Measurements from ENCODE around the gene EVL.
A peak's percentile ranks its signal among the peaks of the same experiment; 100 is the strongest.
"Not testable (repeated sequence)": the region's sequence is repeated elsewhere in the genome, so short reads cannot be mapped to it uniquely, and the experiment has no call there.

EVL gene, protein sequence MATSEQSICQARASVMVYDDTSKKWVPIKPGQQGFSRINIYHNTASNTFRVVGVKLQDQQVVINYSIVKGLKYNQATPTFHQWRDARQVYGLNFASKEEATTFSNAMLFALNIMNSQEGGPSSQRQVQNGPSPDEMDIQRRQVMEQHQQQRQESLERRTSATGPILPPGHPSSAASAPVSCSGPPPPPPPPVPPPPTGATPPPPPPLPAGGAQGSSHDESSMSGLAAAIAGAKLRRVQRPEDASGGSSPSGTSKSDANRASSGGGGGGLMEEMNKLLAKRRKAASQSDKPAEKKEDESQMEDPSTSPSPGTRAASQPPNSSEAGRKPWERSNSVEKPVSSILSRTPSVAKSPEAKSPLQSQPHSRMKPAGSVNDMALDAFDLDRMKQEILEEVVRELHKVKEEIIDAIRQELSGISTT

DNA sequence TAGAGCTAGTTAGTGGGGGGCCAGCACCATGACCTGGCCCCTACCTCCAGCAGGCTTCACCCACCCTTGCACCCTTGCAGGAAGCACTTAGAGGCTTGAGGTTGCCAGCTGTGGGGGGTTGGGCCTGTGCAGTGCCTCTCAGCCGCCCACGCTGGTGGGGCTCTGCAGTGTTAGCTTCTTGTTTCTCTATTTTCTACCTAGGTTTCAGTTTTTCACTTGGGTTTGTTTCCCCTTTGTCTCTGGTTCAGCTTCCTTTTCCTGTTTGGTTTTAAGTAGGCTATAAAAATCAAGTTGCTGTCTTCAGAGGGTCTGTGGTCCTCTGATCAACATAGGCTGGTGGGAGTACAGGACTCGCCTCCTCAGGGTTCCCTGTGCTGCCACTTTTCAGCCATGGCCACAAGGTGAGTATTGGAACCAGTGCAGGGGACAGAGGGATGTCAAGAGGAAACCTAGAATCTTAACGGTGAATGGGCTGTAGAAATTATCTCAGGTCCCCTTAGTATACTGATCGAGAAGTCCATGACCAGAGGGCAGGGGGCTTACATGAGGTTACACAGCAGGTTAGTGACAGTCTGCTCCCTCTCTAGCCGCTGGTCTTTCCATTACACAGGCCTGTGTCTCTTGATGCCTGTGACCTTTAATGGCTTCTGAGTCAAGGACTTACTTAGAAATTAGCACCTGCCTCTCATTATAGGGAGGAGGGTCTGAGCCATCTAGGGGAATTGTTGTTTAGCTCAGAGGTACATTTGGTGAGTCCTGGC lies at the start of gene EVL:
Gene EVL, plus strand, starts transcription at position 312 of the 761 bp plus-strand sequence. Its CDS starts 79 bp downstream, at position 391.
- DNase-seq = peak in 1 of 51 donors; percentile 52

DNA sequence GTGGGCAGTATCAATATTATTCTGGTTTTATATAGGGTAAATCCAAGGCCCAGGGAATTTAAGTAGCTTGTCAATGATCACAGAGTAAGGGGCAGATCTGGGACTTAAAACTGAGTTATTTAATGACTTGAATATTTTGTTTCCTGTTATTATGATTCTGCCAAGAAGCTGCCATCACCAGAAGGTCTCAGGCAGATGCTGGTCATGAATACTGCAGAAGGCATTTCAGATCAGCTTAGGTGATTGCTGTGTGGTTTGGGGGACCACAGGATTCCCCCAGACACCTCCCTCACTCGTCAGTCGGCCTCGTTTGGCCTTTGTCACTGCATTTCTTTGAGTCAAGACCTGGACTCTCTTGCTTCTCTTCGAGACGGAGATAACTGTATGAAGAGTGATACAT lies 47.7 kb upstream of the EVL start:
- DNase-seq = no peak

GRCh38 chr14:100018054-100018453 lies 47.2 kb upstream of the EVL start:
- DNase-seq = no peak

GRCh38 chr14:100018482-100018881 lies 46.7 kb upstream of the EVL start:
- no peak for DNase-seq

DNA sequence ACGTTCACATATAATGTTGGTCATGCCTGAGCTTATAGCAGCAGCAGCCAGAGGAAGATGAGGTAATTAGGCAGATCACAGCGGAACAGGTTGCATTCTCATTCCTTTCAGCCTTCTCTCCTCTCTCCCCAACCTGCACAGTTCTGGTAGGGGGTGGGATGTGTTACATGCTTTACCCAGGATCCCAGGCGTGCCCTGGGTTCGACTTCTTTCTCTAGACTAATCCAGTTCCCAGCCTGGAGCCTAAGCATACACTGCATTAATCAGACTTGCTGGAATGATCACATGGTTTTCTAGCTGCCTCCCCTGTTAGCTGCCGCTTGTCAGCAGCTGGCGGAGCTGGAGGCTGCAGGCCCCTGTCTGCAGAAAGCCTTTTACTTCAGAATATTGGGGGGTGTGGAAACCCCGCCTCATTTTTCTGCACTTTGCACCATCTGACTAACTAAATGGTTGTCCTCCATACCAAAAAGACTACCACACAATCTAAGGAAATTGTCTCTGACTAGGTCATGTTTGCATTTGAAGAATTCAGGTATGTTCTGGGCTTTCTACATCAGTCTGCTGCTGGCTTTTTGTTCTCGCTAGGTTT lies 46.0 kb upstream of the EVL start:
- peak in 25 of 51 donors; percentile 7 to 73 (median 29) for DNase-seq

DNA sequence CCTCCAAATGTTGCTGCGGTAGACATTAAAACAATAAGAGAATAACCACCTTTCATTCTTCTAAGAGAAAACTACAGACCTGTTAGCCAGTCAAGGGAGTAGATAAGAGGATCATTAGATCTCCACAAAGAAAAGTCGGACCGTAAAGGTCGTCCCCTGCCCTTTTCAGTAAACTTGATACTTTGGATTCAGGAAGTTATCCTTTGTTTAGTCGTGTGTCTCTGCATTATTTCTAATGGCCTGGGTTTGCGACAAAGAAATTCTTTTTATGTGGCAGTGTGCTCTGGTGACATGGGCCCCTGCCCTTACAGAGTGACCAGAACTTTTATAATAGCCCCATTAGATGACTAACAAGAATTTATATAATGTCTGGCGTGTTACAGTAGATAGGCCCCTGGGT lies 44.6 kb upstream of the EVL start:
- DNase-seq = no peak

DNA sequence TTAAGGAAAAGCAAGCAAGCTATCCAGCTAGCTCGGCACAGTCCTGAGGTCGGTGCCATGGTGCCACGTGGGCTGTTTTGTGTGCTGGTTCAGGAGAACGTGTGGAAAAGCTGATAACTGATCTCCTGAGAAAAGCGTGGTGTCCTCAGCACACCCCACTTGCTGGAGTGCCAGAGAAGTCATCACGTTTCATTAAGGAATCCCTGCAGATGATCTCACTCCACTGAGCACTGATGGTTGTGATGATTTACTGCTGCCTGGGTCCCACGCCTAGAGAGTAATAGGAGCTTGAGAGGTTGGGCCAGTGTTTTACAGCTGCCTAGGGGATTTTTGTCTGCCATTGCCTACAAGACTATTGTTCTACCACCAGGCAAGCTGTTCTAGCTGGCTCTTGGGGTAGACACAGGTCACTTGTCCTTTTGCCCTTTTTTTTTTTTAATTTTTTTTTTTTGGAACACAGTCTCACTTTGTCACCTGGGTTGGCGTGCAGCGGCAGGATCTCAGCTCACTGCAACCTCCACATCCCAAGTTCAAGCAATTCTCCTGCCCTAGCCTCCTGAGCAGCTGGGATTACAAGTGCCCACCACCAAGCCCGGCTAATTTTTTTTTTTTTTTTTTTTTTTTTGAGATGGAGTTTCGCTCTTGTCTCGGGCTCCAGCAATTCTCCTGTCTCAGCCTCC lies 42.3 kb upstream of the EVL start:
- no peak for DNase-seq

DNA sequence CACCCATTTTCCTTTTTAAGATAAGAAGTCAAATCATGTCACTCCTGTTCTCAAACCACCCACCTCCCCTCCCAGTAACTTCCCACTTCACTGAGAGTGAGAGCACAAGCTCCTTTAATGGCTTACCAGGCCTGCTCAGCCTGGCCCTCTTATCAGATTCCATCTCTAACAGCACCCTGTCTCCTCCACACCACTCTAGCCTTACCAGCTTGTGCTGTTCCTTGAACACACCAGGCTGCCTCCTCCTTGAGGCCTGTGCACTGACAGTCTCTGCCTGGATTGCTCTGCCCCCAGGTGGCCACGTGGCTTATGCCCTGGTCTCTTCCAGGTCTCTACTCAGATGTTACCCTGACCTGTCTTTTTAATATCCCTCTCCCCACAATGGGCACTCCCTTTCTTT lies 40.1 kb upstream of the EVL start:
- no peak for DNase-seq

- no peak for DNase-seq
Observed at GRCh38 chr14:100027771-100028490, 37.3 kb upstream of the EVL start.

DNA sequence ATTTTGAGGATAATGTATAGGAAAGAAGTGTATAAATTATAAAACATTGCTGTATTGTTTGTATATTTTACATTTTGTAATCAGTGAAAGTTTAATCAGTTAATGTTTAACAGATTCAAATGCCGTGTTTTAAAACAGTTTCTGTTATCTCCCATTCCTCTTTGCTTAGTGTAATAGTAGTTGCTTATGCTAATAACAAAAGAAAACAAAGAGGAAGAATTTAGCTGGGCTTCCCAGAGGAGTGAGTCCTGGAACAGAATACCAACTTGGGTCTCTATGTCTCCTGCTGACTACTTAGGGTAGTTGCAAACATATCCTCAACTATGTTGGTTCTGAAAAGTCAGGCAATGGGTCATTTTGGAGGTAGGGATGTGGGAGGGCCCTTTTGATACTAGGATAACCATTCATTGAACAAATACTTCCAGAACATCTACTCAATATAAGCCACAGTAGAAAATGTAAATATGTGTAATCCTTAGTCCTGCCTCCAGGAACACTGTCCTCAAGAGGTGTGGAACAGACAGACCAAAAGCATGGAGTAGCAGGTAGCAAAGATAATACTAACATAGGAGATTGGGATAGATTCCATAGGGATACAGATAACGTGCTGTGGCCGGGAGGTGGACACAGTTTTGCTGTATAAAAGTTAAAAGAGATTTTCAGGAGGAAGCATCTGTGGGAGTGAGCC lies 36.1 kb upstream of the EVL start:
- no peak for DNase-seq

DNA sequence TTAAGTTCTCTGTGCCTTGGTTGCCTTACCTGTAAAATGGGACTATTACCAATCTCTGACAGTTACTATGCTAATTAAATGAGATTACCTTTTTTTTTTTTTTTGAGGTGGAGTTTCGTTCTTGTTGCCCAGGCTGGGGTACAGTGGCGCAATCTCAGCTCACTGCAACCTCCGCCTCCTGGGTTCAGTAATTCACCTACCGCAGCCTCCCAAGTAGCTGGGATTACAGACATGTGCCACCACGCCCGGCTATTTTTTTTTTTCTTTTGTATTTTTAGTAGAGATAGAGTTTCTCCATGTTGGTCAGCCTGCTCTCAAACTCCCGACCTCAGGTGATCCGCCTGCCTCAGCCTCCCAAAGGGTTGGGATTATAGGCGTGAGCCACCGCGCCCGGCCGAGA lies 35.2 kb upstream of the EVL start:
- not testable (repeated sequence) for DNase-seq

DNA sequence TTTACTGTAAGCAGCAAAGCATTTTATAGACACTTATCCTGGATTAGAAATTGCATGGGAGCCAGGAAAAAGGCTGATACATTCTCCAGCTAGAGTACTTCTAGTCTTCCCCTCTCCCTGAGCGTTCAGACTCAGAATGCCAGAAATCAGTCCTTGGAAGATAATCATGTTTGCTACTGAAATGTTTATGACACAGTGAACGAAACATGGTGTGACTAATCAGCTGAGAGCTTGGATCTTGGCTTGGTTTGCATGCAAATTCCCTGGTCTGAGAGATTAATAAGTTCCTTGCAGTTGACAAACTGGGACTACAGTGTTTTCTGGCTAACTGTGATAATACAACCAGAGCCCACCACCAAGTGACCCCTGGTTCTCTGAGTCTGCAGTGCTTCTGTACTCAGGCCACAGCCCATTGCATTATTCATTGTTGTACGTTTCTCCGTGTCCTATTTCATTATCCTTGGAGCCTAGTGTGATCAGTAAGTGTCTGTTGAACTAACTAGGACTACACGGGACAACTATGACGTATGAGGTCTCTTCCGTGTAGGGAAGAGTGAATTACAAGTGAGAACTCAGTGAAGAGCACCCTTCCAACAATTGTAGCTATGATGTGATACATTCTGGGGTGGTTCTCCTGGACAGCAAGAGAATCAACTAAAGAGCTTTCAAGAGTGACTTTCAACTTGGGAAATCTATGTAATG lies 34.6 kb upstream of the EVL start:
- DNase-seq = no peak

DNA sequence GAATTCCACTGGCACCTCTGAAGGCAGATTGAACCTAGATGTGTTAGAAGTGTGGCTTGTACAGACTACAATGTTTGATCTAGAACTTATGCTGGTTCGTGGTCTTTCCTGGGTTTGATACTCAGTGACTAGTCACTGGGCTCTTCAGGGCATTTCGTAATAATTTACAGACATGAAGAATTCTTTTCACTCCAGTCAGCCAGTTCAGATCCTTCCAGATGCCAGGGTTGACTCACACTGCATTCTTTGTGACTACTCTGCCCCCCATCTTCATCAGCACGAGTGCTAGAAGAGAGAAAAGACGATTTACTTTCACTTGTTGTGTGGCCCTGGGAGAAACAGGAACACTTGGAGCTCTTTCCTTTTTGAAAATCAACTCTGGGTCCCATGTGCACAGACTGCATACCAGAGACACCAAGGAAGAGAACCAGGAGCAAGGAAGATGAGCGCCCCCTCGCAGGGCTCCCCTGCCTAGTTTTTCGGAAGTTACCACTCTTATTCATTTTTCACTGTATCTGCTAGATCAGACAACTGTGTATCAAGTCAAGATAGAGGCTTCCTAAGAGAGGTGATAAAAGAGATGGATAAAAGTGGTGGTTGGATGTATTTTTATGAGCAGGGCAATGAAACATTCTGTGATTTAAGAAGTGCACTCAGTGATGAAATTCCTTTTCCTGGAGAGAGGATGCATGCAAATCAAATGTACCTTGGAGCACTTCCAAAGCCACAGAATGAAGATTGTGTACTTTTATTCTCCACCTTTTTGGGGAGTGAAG lies 33.5 kb upstream of the EVL start:
- peak in 7 of 51 donors; percentile 15 to 54 (median 34) for DNase-seq

DNA sequence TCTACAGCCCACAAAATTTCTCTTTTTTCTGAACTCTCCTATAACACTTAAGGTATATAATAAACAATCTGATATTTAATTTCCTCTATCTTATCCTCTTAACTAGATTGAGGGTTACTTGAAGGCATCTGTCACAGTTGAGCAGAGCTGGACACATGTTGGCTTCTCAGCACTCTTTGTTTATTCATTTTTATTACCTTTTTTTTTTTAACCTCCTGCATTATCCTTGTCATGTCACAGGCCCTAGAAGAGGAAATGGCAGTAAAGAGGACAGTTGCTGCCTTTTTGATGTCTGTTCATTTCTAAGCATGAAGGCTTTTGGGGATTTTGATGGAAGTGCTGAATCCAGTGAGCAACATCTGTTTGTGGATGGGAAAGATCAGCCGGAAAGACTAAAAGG lies 32.5 kb upstream of the EVL start:
- DNase-seq = no peak

GRCh38 chr14:100033347-100034075 lies 31.7 kb upstream of the EVL start:
- no peak for DNase-seq

- DNase-seq = no peak
Observed at GRCh38 chr14:100034468-100034867, 30.8 kb upstream of the EVL start.

GRCh38 chr14:100034961-100035500 lies 30.2 kb upstream of the EVL start:
- no peak for DNase-seq

DNA sequence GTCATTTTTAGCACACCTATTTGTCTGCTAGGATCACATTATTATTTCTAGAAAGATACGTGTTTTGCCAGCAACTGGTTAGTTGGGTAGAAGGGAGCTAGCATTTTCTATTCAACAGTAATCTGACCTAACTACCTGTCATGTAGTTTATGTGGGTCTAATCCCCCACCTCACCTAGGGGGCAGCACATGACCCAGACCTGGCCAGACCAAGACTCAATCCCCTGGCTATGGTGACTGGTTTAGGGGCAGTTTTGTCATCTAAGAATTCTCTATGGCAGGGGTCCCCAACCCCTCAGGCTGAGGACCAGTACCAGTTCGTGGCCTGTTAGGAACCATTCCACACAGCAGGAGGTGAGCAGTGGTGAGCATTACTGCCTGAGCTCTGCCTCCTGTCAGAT lies 29.5 kb upstream of the EVL start:
- DNase-seq = no peak

Measured in hypothalamus (tissue), 51 donors.